ENCODE data around the gene ZBTB4. TPM values are rescaled to one million over a fixed set of nuclear protein-coding genes. Genes with fewer than 3 reads are reported as not detected.
A peak's percentile ranks its signal among the peaks of the same experiment; 100 is the strongest.

Gene ZBTB4
- total and polyA plus RNA-seq, 9 of the 15 experiments (the other 6 are each of a cell fraction or from before 2014, with no cell fraction given): 0.92 to 6.9 (median 3.3) TPM

GRCh38 chr17:7466639-7467341, 12.6 kb downstream of the ZBTB4 start (continued):
- TF ChIP-seq PKNOX1 (IDR thresholded peaks at IDR 0.05): no peak
- no peak for TF ChIP-seq ZBTB17 (CRISPR knock-in tag; IDR thresholded peaks at IDR 0.05)
- peak; percentile 80; the same call in 1 of the 2 replicates for TF ChIP-seq NR2C2 (CRISPR knock-in tag; IDR thresholded peaks at IDR 0.05)
- peak; percentile 95 for TF ChIP-seq NR2C2 (tag; IDR thresholded peaks at IDR 0.05)
- no peak for TF ChIP-seq E2F5 (CRISPR knock-in tag; IDR thresholded peaks at IDR 0.05)
- TF ChIP-seq ZBTB9 (CRISPR knock-in tag; IDR thresholded peaks at IDR 0.05): no peak

- WGBS (ENCODE audit: insufficient coverage, low coverage, missing lambda C conversion rate): 95% methylated on average over 3 of the region's 9 CpGs
- ChIA-PET POLR2A (interaction anchor here (0.5 to 2.0 kb wide), 6 partner anchors 10 to 142 kb away, joined by 3 to 6 read pairs (median 4); no protein-coding TSS in a partner anchor), CTCF (ENCODE audit: low intra/inter-chr PET ratio) (no interaction called here)
- Histone ChIP-seq H3K27me3 (ENCODE audit: control insufficient read depth in 2 of 2, insufficient read depth in 2 of 2, low read length in 2 of 2) (no peaks in the 10 kb centered on the region), H3K36me3 (ENCODE audit: control insufficient read depth, insufficient read depth, low read length) (peaks cover 37% of the 10 kb centered on the region; the same call in 1 of the 3 replicates), H3K4me3 (no peak overlapping the region), H3K79me2 (ENCODE audit: control insufficient read depth, insufficient read depth, low read length) (peaks cover 14% of the 10 kb centered on the region), H3K27ac (ENCODE audit: extremely low read depth, low read depth, low read length) (peak overlapping the region; percentile 70; the same call in 1 of the 3 replicates), H3K9me3 (replicated peaks; ENCODE audit: control insufficient read depth, insufficient read depth, low read depth, low read length) (no peaks in the 10 kb centered on the region), H3K4me1 (replicated peaks in 1 of 2; ENCODE audit: control insufficient read depth in 2 of 2, insufficient read depth in 2 of 2, low read length in 2 of 2) (peaks cover 8 to 29% of the 10 kb centered on the region in 2 experiments), H3K9me1 (ENCODE audit: control insufficient read depth, insufficient read depth, low read length) (no peaks in the 10 kb centered on the region), H4K20me1 (replicated peaks; ENCODE audit: control insufficient read depth, insufficient read depth, low read length) (no peaks in the 10 kb centered on the region), H2AFZ (ENCODE audit: low read depth, low read length) (no peak overlapping the region), H3K4me2 (ENCODE audit: insufficient read depth, low read length) (no peak overlapping the region), H3K9ac (ENCODE audit: insufficient read depth in 1 of 2, low read depth in 2 of 2, low read length in 2 of 2) (peak overlapping the region in 1 of 2 experiments; percentile 64; a peak in 2 of 4 replicates)
- intact Hi-C loops (cut with micrococcal nuclease) (no loop called here), in situ Hi-C loops (cut with MboI) (no loop called here)
- DNase-seq (ENCODE audit: extremely low read depth in 1 of 4, low spot score in 3 of 4): no peak
- no TSS peak for BruUV-seq (replicated peaks)
- no peak for FAIRE-seq
- ATAC-seq: no peak
- TF ChIP-seq FOSL1 (tag; conservative IDR thresholded peaks at IDR 0.05): no peak
- no peak for TF ChIP-seq NRF1 (conservative IDR thresholded peaks at IDR 0.05 in 1 of 2, IDR thresholded peaks at IDR 0.05 in 1 of 2)
- TF ChIP-seq ZNF592 (IDR thresholded peaks at IDR 0.05): no peak
- no peak for TF ChIP-seq FOS (IDR thresholded peaks at IDR 0.05; ENCODE audit: extremely low read depth, insufficient read length)
These were observed 13.2 kb downstream of the ZBTB4 start for GRCh38 chr17:7466318-7466638.
